ENCODE results near the gene SCAP.
"Not testable (repeated sequence)": the region's sequence is repeated elsewhere in the genome, so short reads cannot be mapped to it uniquely, and the experiment has no call there.

SCAP gene

GRCh38 chr3:47475570-47476329 lies at the start of gene SCAP:
SCAP (minus strand) TSS chr3:47475941; CDS start chr3:47442993, 32,948 bp downstream.
- DNase-seq (ENCODE audit: low spot score), result peak; percentile 98

- no peak for DNase-seq (ENCODE audit: low spot score)
These were observed 47.8 kb upstream of the SCAP start for GRCh38 chr3:47523310-47524073.

- peak; percentile 84 for DNase-seq (ENCODE audit: low spot score)
These were observed 46.6 kb upstream of the SCAP start for GRCh38 chr3:47522082-47522987.

GRCh38 chr3:47520756-47521155 lies 45.0 kb upstream of the SCAP start:
- no peak for DNase-seq (ENCODE audit: low spot score)

DNA sequence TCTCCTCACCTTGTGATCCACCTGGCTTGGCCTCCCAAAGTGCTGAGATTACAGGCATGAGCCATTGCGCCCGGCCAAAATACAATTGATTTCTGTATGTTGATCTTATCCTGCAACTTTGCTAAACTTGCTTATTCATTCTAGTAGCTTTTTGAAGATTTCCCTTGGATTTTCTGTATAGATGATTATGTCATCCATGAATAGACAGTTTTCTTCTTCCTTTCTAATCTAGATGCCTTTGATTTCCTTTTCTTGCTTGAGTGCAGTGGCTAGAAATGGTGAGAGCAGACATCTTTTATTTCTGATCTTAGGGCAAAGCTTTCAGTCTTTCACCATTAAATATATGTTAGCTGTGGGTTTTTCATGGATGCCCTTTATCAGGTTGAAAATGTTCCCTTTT lies 42.2 kb upstream of the SCAP start:
- DNase-seq (ENCODE audit: low spot score), result no peak

- DNase-seq (ENCODE audit: low spot score), result no peak
These were observed 40.2 kb upstream of the SCAP start for GRCh38 chr3:47515864-47516319.

DNA sequence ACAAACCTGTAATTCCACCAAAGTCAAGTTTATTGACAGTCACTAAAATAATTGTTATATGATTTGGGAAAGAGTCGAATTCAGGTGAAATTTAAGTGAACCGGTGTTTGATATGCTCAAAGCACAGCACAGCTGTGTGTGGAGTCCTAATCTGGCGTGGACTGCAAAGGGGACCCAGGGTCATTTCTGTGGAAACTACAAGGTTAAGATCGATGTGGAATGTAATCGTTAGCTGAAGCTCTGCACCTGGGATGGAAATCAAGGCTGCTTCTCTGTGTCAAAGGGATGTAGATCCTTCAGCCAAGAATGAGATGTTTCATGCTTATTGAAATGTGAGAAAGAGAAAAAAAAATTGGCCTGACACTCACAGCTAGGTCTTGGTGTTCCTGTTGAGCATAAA lies 39.4 kb upstream of the SCAP start:
- no peak for DNase-seq (ENCODE audit: low spot score)

GRCh38 chr3:47513125-47513929 lies 37.6 kb upstream of the SCAP start, which contains the start of gene ELP6:
ELP6 (minus strand) TSS chr3:47513712; CDS start chr3:47513590, 122 bp downstream.
- peak; percentile 98 for DNase-seq (ENCODE audit: low spot score)

DNA sequence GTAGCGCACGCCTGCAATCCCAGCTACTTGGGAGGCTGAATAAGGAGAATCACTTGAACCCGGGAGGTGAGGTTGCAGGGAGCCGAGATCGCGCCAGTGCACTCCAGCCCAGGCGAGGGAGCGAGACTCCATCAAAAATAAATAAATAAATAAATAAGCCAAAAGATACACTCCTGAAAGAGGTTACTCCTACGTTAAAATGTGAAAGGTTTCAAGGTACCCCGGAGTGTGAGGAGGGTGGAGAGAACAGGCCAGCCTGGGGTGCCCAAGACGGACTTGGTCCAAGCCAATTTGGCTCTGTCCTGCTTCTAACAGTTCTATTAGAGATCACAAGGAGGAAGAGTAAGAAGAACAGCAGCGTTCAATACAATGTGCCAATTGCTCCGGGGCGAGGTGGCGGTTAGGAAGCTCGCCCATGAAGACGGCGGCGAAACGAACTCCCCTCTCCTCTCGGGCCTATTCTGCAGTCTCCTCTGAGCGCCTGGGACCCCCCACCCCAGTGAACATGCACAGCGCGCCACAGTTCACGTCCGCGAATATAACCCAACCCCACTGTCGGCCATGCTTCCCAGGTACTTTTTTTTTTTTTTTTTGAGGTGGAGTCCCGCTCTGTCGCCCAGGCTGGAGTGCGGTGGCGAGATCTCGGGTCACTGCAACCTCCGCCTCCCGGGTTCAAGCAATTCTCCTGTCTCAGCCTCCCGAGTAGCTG lies 36.8 kb upstream of the SCAP start:
- DNase-seq (ENCODE audit: low spot score), result peak; percentile 54

GRCh38 chr3:47505267-47505666 lies 29.5 kb upstream of the SCAP start:
- not testable (repeated sequence) for DNase-seq (ENCODE audit: low spot score)

DNA sequence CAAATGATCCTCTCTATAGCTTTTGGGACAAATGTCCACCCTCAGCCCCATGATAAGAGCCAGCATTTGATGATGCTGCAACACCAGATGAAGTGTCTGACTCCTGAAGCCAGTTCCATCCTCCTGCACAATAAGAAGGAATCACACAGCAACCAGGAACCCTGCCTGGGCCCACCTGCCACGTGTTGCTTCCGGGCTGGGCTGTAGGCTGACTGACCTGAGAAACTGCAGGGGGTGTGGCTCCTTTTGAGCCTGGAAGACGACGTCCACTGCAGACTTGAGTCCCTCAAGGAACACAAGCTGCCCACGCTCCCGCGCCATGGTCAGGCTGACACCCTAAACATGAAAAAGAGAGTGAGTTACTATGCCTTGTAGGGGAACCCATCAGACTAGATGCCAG lies 28.4 kb upstream of the SCAP start:
- DNase-seq (ENCODE audit: low spot score), result no peak

DNA sequence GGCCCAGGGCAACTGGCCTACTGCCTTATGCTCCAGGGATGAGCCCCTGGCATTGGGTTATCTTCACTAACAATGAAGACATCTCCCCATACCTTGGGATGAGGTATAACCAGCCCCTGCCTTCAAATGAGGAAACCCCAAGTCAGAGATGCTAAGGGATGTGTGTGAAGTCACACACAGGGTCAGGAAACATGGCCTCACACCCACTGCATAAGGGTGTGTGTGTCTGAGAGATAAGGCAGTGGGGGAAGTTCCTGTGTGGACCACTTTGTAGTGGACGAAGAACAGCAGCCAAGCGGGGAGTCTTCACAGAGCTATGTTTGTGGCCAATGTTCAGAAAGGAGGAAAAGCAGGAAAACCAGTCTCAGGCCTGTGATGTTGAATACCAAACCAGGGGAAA lies 27.3 kb upstream of the SCAP start:
- no peak for DNase-seq (ENCODE audit: low spot score)

GRCh38 chr3:47496892-47497291 lies 21.2 kb upstream of the SCAP start:
- no peak for DNase-seq (ENCODE audit: low spot score)

GRCh38 chr3:47495886-47496285 lies 20.1 kb upstream of the SCAP start:
- no peak for DNase-seq (ENCODE audit: low spot score)

GRCh38 chr3:47495111-47495510 lies 19.4 kb upstream of the SCAP start:
- DNase-seq (ENCODE audit: low spot score), result no peak

GRCh38 chr3:47491777-47492176 lies 16.0 kb upstream of the SCAP start:
- no peak for DNase-seq (ENCODE audit: low spot score)

GRCh38 chr3:47491186-47491585 lies 15.4 kb upstream of the SCAP start:
- DNase-seq (ENCODE audit: low spot score), result no peak

DNA sequence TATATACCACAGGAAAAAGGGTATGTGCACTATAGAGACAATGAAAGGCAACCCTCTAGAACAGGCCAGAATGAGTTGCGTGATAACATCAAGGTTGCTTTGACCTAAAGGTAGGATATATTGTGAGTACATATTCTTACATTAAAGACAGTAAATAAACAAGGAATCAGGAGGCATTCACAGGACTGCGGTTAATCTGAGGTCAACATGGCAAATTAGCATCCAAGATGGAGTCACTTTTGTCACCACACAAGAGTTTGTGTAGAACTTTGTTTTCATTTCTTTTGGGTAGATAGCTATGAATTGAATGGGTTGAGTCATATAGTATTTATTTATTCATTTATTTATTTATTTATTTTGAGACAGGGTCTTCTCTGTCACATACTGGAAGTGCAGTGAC lies 11.5 kb upstream of the SCAP start:
- DNase-seq (ENCODE audit: low spot score), result no peak

DNA sequence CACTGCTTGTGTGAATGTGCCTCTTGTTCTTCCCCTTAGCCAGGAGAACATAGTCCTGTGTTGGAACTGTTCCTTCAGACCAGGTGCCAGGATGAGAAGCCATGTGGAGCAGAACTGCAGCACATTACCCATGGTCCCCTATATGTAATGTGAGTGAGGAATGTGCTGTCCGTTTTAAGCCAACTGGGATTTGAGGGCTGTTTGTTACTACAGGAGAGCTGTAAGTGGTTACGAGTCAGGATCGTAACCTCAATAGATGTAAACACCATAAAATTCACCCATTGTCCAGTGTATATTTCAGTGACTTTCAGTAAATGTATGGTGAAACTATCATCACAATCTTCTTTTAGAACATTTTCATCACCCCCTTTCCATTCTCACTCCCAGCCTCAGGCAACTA lies 10.1 kb upstream of the SCAP start:
- DNase-seq (ENCODE audit: low spot score), result no peak

- no peak for DNase-seq (ENCODE audit: low spot score)
These were observed 6.6 kb upstream of the SCAP start for GRCh38 chr3:47482366-47482765.

DNA sequence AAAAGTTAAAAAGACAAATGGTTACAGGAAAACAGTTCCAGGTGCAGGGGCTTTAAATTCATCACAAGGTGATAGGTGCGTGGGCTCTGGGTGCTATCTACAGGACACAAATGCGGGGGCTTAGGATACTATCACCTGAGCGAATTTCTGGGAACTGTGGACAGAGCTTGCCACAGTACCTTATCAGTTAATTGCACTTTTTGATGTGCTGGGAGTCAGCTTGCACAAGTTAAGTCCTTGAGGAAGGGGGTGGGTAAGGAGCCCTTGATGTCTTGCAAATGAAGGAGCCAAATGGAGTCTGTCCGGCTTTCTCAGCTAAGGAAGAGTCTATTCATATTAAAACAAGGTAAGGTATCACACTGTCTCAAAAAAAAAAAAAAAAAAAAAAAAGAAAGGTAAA lies 6.0 kb upstream of the SCAP start:
- not testable (repeated sequence) for DNase-seq (ENCODE audit: low spot score)
